ENCODE measurements around the gene WBP2.

Gene WBP2

DNA sequence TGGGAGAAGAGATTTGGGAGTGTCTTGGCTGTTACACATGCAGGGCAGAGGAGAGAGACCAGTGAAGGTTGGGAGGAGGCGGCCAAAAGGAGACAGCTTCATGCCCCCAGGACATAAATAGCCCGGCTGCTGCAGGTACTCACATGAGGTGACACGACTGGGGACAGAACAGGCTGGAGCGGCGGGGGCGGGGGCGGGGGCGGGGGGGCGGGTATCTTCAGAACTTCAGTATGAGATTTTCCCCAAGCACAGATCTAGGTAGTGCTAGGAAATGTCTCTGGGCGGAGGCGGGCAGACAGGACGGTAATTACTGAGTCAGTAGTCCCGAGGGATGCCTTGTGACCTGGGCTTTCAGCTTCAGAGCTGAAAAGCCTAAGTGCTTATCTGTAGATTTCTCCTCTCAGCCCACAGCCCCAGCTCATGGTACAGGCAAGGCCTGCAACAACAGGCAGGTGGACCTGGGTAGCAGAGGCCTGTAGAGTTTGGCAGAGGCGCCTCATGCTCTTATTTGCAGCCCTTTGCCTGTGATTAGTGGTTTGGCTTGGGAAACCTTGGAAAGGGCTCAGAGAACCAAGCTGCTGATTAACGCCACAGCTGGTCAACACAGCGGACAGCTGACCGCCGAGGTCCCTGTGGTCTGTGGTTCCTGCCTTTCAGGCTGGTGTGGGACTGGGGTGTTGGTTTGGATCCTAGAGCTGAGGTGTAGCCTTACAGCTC is 46.1 kb downstream of the WBP2 start:
- H3K4me3 ChIP-seq = no peak overlapping the region
- H3K9ac ChIP-seq (ENCODE audit: insufficient read length) = no peak overlapping the region
- TF ChIP-seq EZH2 (IDR thresholded peaks at IDR 0.05) (no peak), POLR2AphosphoS5 (IDR thresholded peaks at IDR 0.05; ENCODE audit: borderline replicate concordance, low read depth, low read length) (no peak), FOXP2 (optimal IDR thresholded peaks at IDR 0.05; ENCODE audit: control extremely low read depth, extremely low read length, insufficient read depth) (no peak)
- peaks cover 32% of the 10 kb centered on the region; the same call in 1 of the 2 replicates for H3K36me3 ChIP-seq (ENCODE audit: insufficient read depth, low read length)
- no peak for DNase-seq (ENCODE audit: low read depth, low spot score)
- H3K9me3 ChIP-seq (ENCODE audit: low read depth, low read length) = no peaks in the 10 kb centered on the region
- H3K27ac ChIP-seq = no peak overlapping the region

- TF ChIP-seq EZH2 (IDR thresholded peaks at IDR 0.05) = no peak
- TF ChIP-seq POLR2AphosphoS5 (IDR thresholded peaks at IDR 0.05; ENCODE audit: borderline replicate concordance, low read depth, low read length) = no peak
- no peak for TF ChIP-seq FOXP2 (optimal IDR thresholded peaks at IDR 0.05; ENCODE audit: control extremely low read depth, extremely low read length, insufficient read depth)
- Histone ChIP-seq H3K27ac (no peak overlapping the region), H3K9ac (ENCODE audit: insufficient read length) (no peak overlapping the region), H3K9me3 (ENCODE audit: low read depth, low read length) (no peaks in the 10 kb centered on the region), H3K36me3 (ENCODE audit: insufficient read depth, low read length) (peaks cover 27% of the 10 kb centered on the region; the same call in 1 of the 2 replicates), H3K4me3 (no peak overlapping the region)
- no peak for DNase-seq (ENCODE audit: low read depth, low spot score)
These were observed 46.6 kb downstream of the WBP2 start for GRCh38 chr17:75808549-75808904.

GRCh38 chr17:75807861-75808260 is 47.3 kb downstream of the WBP2 start:
- TF ChIP-seq EZH2 (IDR thresholded peaks at IDR 0.05) = no peak
- TF ChIP-seq FOXP2 (optimal IDR thresholded peaks at IDR 0.05; ENCODE audit: control extremely low read depth, extremely low read length, insufficient read depth) = no peak
- no peak for TF ChIP-seq POLR2AphosphoS5 (IDR thresholded peaks at IDR 0.05; ENCODE audit: borderline replicate concordance, low read depth, low read length)
- H3K9ac ChIP-seq (ENCODE audit: insufficient read length) = no peak overlapping the region
- no peak overlapping the region for H3K4me3 ChIP-seq
- no peaks in the 10 kb centered on the region for H3K9me3 ChIP-seq (ENCODE audit: low read depth, low read length)
- peaks cover 21% of the 10 kb centered on the region; the same call in 1 of the 2 replicates for H3K36me3 ChIP-seq (ENCODE audit: insufficient read depth, low read length)
- H3K27ac ChIP-seq = no peak overlapping the region
- no peak for DNase-seq (ENCODE audit: low read depth, low spot score)

GRCh38 chr17:75806822-75807500 is 48.2 kb downstream of the WBP2 start:
- DNase-seq (ENCODE audit: low read depth, low spot score) = no peak
- TF ChIP-seq POLR2AphosphoS5 (IDR thresholded peaks at IDR 0.05; ENCODE audit: borderline replicate concordance, low read depth, low read length) (no peak), FOXP2 (optimal IDR thresholded peaks at IDR 0.05; ENCODE audit: control extremely low read depth, extremely low read length, insufficient read depth) (no peak), EZH2 (IDR thresholded peaks at IDR 0.05) (no peak)
- Histone ChIP-seq H3K27ac (no peak overlapping the region), H3K36me3 (ENCODE audit: insufficient read depth, low read length) (peaks cover 17% of the 10 kb centered on the region; the same call in 1 of the 2 replicates), H3K4me3 (no peak overlapping the region), H3K9ac (ENCODE audit: insufficient read length) (no peak overlapping the region), H3K9me3 (ENCODE audit: low read depth, low read length) (no peaks in the 10 kb centered on the region)

DNA sequence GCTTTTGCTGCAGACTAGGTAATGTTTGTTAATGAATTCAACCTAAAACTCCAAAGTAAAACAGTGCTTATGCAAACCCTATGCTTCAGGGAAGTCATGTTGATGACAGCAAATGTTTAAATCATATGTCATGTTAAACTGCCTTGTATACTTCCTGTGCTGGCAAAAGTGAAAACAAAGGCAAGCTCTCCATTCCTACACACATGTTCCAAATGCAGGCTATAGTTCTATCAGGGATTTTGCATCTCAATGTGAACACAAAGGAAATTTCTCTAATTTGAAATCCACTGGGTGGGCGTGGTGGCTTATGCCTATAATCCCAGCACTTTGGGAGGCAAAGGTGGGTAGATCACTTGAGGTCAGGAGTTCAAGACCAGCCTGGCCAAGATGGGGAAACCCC is 51.3 kb downstream of the WBP2 start:
- TF ChIP-seq EZH2 (IDR thresholded peaks at IDR 0.05) = no peak
- TF ChIP-seq POLR2AphosphoS5 (IDR thresholded peaks at IDR 0.05; ENCODE audit: borderline replicate concordance, low read depth, low read length) = no peak
- no peak for TF ChIP-seq FOXP2 (optimal IDR thresholded peaks at IDR 0.05; ENCODE audit: control extremely low read depth, extremely low read length, insufficient read depth)
- Histone ChIP-seq H3K9ac (ENCODE audit: insufficient read length) (no peak overlapping the region), H3K36me3 (ENCODE audit: insufficient read depth, low read length) (peaks cover 16% of the 10 kb centered on the region; the same call in 1 of the 2 replicates), H3K9me3 (ENCODE audit: low read depth, low read length) (no peaks in the 10 kb centered on the region), H3K4me3 (no peak overlapping the region), H3K27ac (no peak overlapping the region)
- no peak for DNase-seq (ENCODE audit: low read depth, low spot score)

DNA sequence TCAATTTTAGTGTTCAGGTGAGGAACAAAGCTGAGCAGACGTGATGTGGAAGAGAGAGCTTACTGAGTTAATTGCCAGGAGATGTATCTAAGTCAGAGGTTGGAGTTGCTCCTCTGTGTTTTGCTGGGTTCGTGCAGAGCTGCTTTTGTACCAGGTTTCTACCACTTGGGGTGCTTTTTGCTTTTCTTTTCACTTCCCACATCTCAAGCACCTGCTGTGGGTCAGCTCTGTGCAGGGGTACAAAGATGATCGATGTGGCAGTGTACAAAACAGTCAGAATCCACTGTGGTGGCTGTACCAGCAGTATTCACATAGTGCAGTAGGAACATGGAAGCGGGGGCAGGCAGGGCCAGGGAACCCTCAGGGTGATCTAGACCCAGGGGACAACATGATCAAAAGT is 55.7 kb downstream of the WBP2 start:
- no peak overlapping the region for H3K4me3 ChIP-seq
- H3K36me3 ChIP-seq (ENCODE audit: insufficient read depth, low read length) = peaks cover 54% of the 10 kb centered on the region
- no peak for TF ChIP-seq POLR2AphosphoS5 (IDR thresholded peaks at IDR 0.05; ENCODE audit: borderline replicate concordance, low read depth, low read length)
- no peak for TF ChIP-seq FOXP2 (optimal IDR thresholded peaks at IDR 0.05; ENCODE audit: control extremely low read depth, extremely low read length, insufficient read depth)
- no peak for TF ChIP-seq EZH2 (IDR thresholded peaks at IDR 0.05)
- no peak overlapping the region for H3K27ac ChIP-seq
- H3K9me3 ChIP-seq (ENCODE audit: low read depth, low read length) = no peaks in the 10 kb centered on the region
- H3K9ac ChIP-seq (ENCODE audit: insufficient read length) = no peak overlapping the region
- no peak for DNase-seq (ENCODE audit: low read depth, low spot score)

- peaks cover 76% of the 10 kb centered on the region for H3K36me3 ChIP-seq (ENCODE audit: insufficient read depth, low read length)
- no peaks in the 10 kb centered on the region for H3K9me3 ChIP-seq (ENCODE audit: low read depth, low read length)
- DNase-seq (ENCODE audit: low read depth, low spot score) = no peak
- H3K4me3 ChIP-seq = no peak overlapping the region
- H3K9ac ChIP-seq (ENCODE audit: insufficient read length) = peak overlapping the region; percentile 26
- no peak for TF ChIP-seq FOXP2 (optimal IDR thresholded peaks at IDR 0.05; ENCODE audit: control extremely low read depth, extremely low read length, insufficient read depth)
- no peak for TF ChIP-seq EZH2 (IDR thresholded peaks at IDR 0.05)
- TF ChIP-seq POLR2AphosphoS5 (IDR thresholded peaks at IDR 0.05; ENCODE audit: borderline replicate concordance, low read depth, low read length) = no peak
- H3K27ac ChIP-seq = peak overlapping the region; percentile 40; the same call in 1 of the 2 replicates
These were observed 59.1 kb downstream of the WBP2 start for GRCh38 chr17:75795820-75796607.

Data from SK-N-MC (cell line).